Kasumi-1 (cell line): ENCODE data around the gene DUSP22.

ENCODE experiments used
- DNase-seq, 2 experiments: peaks; one replicate each; lab custom pipeline; 2025; lab: John Stamatoyannopoulos, UW

The DUSP22 gene

DNA sequence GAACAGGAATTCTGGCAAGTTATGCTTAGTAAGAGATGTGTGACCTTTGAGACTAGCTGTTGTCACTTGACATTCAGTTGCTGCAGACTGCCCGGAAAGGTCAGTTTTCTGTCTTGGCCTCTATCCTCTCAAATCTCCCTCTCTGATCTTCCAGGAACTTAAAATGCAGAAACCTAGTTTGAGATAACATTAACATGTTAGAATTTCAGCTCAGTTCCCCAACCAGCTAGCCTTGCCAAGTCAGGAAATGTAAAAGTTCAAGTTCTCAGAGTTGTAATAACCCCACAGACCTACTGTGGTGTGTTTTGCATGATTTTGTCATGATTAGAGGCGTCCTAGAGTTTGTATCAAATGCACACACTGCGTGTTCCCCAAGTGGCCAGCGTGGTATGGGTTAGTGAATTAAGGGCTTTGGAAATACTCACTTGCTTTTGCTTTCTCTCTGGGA lies 46.6 kb downstream of the DUSP22 start:
- no peak for DNase-seq

DNA sequence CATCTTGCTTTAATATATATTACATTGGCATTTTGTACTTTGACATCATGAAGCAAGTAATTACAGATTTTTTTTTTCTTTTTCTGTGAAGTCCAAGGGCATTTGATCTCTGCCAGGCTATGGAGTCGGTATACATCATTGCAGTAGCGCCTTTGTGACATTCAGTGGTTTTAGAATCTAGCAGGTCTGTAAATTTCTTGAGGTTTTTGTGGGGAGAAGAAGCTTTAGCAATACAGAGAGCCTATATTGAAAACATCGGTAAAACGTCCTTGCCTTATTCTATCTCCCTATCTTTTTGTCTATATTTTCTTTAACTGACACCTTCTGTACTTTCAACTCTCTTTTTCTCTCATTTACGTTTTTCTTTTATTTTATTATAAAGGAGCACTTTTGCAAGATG lies 47.2 kb downstream of the DUSP22 start:
- no peak for DNase-seq

DNA sequence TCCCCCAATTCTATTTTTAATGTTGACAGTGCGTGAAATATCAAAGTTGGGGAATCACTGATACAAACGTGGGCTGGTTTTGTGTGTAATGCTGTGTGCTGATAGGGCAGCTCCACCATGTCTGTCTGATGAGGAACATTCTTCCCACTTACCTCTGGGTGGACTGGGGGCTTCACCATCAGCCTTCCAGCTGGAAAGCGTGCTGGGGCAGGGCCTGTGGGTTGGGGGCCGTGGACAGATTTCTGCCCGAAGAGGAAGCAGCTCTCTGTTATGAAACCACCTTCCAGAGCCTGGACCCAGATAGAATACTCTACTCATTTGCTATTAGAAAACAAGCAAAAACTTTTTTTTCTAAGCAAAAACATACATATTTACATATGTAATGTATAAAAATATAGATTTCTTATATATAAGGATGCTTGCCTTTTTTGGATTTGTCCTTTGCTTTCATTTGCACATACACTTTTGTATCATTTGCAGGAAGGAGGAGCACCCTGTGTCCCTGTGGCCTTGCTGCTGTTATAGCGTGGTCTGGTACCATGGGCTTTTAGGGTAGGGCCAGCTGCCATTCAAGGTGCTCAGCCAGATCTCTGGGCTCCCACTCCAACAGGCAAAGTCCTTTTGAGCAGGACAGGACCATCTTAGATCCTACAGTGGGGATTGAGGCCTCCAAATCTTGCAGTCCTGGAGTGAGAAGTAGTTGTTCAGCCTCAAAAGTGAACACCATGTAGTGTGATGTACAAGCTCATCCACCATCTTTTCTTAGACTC lies 48.1 kb downstream of the DUSP22 start:
- no peak for DNase-seq

DNA sequence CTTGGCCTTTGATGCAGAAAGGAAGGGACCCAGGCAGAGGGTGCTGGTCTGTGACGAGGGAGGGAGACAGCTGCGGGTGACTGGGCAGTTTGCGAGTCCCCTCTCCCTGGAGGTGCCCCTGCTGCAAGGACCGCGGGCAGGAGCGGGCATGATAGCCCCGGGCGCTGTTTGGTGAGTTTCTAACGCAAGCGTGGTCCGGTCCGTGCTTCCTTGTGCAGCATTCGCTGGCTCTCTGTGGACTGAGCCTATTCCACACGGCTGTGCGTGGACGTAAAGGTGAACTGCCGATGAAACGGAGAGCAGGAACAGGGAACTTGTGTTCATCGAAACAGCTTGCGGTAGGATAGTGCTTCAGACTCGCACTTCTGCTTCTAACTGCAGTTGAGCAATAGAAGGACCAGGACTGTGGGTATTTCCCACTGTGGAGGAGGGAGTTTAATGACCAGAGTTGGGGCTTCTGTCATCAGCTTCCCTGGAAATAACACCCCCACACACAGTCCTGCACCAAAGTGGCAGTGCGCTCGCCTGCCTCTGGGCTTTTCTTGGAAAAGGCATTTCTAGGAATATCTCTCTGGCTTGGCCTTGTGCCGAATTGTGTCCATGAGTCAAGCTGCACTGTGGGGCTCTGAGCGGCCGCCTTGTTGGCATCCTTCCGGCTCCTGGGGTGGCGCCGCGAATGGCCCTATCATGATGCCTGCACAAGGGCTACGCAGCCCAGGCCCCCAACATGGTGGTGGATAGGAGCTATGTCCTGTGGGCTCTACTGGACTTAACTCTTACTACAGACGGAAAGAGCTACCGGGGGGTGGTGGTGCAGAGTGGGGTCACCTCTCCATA lies 48.9 kb downstream of the DUSP22 start:
- DNase-seq = no peak

DNA sequence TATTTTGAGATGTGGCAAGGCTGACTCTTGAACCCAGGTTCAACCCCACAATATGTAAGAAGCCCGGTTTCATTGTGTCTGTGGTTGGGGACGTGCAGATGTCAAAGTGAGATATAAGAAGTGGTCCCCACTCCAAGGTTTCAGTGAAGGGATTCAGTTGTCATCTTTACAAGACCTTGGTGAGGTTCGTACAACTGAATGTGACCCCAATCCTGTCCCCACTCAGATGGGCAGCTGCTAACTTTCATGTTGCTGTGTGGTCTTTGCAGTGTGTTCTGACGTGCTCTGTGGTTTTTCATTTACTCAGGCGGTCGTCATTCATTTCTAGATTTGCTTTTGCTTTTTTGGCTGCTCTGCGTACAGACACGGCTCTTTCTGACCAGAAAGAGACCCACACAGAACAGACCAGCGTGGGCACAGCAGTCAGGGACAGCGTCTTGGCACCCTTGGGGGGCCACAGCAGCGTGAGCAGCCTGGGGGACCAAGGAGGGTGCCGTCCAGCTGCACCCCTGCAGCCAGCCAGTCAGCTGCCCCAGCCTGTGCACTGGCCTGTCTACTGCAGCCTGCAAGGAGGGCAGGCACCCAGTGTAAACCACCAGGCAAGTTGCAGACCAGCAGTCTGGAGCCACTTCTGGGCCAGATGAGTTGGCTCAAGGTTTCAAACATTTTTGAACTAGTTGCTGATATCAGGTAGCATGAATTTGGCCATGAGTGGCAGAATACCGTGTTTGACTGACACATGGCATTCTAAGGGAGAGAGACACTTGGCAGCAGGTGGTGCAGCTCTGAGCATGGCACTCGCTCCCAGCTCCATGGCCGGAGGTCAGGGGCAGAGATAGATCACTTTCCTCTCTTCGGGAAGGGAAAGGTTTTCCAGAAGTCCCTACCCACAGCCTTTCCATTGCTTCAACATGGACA lies 49.9 kb downstream of the DUSP22 start:
- no peak for DNase-seq

DNA sequence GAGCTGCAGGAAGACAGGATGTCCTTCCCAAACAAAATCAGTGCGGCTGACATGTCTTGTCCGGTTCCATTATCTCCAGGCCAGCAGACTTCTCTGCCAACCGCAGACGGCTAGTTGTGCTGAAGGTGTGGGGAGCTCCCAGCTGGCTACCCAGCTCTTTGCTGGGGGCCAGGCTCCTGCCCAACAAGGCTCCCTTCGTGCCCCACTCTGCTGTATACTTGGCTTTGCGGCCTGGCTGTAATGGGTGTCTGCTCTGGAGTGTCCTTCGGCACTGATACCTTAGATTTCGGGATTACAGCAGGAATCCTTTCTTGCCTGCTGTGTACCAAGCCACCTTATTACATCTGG lies 50.5 kb downstream of the DUSP22 start:
- DNase-seq = no peak

DNA sequence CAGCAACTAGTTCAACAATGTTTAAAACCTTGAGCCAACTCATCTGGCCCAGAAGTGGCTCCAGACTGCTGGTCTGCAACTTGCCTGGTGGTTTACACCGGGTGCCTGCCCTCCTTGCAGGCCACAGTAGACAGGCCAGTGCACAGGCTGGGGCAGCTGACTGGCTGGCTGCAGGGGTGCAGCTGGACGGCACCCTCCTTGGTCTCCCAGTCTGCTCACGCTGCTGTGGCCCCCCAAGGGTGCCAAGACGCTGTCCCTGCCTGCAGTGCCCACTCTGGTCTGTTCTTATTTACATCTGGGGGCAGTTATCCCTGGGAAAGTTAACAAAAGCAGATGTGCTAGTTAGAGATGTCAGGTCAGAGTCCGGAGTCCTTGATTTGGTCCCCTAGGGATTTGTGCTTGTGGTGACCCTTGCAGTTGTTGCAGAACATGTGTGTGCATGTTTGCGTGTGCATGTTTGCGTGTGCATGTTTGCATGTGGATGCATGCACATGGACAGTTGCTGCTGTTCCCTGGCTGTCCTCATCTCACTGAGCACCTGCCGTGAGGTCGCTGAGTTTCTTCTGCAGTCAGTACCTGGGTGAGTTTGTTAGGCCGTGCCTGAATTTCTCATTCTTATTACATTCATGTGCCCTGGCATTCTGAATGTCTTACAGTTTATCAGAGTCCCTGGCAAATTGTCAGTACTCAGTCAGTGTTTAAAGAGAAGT lies 51.1 kb downstream of the DUSP22 start:
- no peak for DNase-seq

DNA sequence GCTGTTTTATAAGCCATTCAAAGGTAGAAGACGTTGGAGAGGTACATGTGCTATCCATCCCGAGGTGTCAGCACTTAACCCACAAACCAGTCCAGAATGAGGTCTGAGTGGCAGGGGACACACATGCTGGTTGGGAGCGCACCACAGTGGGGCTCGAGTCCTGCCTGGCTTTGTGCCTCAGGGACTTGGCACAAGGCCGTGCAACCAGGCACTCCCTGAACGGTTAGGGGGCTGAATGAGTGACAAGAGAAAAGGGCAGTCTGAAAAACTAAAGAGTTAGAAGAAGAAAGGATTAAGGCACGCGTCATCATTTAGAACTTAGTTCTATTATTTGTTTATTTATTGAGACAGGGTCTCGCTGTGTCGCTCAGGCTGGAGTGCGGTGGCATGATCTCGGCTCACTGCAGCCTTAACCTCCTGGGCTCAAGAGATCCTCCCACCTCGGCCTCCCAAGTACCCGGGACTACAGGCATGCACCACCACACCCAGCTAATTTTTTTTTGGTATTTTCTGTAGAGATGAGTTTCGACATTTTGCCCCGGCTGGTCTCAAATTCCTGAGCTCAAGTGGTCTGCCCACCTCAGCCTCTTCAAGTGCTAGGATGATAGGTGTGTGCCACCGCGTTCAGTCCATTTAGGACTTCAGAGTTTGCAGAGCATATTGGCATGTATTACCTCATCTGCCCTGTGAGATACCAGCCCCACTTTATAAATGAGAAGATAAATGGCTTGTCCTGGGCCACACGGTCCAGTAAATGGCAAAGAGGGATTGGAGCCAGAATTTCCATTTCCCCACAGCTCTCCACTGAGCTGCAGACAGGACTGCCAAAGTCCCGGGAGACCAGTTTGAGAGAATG lies 51.9 kb downstream of the DUSP22 start:
- DNase-seq = no peak

DNA sequence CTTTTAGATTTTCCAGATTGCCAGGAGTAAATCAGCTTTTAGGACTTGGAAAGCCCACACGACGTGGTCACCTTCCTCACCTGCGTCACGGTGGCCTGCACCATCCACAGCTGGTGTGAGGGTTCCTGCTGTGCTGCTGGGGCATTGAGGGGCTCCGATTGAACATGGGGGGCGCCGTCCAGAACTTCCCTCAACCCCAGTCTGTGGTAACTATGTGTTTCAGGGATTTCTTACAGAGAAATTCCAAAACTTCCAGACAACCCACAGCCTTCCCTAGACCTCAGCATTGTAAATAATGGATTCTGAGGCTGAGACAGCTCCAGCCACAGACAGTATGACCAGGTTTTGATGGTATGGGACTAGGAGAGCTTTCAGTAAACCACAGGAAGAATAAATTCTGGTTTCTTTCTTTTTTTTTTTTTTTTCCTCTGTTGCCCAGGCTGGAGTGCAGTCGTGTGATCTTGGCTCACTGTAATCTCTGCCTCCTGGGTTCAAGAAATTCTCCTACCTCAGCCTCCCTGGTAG lies 52.6 kb downstream of the DUSP22 start:
- no peak for DNase-seq

DNA sequence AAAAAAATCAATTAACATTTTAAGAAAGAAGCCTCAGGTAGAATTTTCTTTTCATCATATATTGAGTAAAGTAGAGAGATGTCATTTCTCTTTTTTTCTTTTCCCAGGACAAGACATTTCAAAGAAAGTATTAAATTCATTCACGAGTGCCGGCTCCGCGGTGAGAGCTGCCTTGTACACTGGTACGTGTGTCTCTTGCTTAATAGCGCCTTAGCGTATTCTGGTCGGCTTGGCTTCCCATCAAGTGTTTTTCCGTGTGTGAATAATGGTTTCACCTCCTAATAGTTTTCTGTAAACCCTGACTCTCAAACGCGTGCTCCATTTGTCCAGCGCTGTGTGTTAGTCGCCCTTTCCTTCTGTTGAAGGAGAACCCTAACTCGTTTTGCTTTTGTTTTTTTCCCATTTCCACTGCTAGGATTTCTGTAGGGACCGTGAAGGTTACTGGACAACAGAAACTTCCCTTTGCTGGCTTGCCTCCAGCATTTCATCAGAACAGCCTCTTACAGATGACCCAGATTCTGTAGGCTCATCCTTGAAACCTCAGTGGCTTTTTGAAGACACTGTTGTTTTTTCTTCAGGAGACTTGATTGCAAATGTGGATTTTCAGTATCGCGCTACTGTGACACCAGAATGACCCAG lies 53.6 kb downstream of the DUSP22 start:
- no peak for DNase-seq

DNA sequence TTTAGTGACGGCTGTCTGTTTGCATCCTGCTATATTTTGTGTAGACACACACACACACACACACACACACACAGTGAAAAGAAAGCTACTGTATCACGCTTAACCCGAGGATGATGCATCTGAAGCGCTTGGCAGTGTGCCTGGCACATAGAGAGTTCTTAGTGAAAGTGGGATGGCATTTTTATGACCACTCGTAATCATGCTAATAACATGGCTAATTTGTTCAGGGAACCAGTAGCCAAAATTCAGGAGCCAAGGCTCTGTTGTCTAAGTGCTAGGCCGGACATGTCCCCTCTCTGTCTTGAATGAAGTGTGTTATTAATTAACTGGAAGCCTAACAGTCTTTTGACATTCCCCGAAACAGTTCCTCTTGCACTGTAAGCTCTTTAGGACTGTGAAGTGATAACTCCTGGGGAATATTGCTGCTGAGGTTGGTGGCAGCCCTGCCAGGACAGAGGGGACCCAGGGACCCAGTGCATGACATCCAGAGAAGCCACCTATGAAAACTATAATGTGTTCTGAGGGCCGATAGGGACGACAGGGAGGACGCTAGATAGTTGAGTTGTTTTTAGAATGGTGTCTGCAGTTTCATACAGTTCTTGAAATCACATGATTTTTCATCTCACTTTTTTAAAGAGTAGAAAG lies 54.2 kb downstream of the DUSP22 start:
- no peak for DNase-seq

DNA sequence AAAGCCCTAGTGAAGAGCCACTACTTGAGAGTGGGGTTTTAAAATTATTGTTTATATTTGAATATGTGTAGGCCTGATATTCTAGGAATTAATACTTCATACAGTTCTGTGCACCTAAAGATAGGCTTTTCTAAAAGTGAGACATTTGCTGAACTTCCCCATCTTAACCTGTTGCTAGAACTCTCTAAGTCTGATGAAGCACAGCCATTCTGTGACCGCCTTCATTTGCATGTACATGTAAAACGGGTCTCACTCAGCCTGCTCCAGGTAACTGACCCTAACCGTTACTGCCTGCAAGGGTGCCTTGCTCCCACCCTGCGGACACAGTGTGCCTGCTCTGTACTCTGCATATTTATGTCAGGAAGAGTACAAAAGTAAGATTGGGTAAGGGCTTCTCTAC lies 54.9 kb downstream of the DUSP22 start:
- DNase-seq = no peak

DNA sequence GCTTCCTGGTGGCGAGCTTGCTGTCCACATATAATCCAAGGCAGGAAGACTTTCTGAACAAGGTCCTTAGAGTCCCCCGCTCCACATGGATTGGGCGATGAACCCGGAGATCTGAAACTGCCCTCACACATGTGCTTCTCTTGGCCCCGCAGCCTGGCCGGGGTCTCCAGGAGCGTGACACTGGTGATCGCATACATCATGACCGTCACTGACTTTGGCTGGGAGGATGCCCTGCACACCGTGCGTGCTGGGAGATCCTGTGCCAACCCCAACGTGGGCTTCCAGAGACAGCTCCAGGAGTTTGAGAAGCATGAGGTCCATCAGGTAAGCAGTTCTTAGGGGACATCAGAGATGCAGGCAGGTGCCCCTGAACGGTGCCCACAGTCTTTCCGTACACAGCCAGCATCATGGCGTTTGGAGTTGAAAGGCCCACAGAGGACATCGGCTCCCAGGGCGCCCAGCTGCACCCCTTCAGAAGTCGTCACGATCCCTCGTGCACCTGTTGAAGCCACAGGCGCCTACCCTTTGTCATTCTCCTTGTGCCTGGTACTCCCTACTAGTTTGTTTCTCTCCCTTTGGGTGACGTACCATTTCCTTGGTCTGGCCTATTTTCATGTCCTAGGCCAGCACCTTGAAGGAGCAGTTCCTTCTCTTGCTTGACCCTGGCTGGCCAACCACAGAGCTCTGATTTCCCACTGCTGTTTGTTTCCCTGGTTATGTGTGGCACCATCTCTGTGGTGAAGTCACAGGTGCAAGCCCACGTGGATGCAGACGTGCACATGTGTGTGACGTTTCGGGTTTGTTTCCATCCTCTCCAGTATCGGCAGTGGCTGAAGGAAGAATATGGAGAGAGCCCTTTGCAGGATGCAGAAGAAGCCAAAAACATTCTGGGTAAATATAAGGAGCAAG lies 55.9 kb downstream of the DUSP22 start:
- DNase-seq = no peak

DNA sequence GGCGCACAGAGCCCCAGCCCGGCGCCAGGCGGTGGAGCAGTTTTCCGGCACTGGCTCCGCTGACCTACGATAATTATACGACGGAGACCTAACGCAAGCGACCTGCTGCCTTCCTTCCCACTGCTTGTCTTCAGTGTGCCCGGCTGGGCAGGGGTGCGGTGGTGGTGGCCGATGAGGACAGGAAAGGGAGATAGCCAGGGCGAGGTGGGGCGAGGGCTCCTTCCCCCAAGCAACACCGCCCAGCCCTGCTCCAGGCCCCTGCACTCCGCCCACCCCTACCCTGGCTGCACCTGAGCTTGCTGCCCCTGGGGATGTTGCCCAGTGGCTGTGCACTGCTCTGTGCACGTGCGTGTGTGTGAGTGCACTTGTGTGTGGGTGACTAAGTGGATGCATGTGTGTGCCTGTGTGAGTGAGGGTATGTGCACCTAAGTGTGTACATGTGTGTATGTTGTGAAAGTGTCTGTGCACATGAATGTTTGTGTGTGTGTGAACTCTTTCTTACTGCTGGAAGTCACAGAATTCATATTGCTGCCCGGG lies 56.6 kb downstream of the DUSP22 start:
- no peak for DNase-seq

DNA sequence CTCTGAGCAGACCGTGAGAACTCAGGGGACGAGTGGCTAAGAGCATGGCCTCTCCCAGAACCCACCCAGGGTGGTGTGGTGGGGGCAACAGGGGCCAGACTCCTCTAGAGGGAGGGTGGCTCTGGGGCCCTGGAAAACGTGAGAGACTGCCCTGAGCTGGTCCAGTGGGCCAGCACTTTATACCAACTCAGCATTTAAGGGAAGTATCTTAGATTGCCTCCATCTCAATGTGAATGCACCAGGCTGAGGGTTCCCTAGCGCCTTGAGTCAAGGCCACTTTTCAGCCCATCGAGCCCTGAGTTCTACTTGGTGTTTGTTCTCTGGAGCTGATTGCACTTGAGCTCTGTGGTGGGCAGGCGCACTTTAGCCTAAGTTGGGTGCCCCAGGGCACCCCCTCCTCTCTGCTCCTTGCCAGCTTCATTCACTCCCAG lies 57.2 kb downstream of the DUSP22 start:
- DNase-seq = no peak

DNA sequence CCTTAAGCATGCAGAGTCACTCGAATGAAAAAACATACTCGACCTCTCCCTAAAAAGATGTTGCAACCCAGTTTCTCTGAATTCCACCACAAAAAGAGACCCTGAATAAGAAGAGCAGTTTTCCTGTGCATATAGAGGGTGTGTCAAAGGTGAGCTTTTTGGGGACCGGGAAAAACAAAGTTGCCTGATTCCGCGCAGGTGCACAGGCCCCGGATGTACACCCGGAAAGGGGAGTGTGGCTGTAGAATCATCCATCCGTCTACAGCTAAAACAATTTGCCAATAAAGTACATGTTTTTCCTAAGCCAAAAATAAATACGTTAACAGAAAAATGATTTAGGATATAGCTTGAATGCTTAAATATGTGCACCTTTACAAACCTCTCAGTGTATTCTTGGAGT lies 58.1 kb downstream of the DUSP22 start:
- no peak for DNase-seq

DNA sequence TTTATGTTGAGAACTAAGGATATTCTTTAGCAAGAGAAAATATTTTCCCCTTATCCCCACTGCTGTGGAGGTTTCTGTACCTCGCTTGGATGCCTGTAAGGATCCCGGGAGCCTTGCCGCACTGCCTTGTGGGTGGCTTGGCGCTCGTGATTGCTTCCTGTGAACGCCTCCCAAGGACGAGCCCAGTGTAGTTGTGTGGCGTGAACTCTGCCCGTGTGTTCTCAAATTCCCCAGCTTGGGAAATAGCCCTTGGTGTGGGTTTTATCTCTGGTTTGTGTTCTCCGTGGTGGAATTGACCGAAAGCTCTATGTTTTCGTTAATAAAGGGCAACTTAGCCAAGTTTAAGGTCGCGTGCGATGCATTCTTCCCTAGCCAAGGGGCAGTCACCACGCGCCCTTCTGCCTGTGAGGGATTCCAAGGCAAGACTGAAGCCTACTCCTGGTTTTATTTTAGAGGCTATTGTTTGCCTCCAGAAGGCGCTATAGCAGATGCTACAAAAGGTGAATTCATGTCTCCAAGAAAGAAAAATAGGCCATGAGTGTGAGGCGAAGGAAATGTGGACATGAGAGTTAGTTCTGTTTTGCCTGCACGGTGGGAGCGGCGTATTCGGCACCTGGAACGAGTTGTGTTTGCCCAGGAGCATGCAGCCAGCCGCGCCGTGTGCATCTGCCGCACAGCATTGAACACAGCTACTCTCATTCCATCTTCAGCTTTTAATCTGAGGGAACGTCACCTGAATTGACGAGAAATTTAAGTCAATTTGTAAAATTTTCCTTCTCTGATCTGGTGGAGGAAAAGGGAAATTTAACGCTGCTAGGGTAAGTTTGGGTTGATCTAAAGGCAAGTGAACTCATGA lies 59.0 kb downstream of the DUSP22 start:
- no peak for DNase-seq
